HG02938 (cell line): ENCODE results near the gene ATG13.
"Not testable (repeated sequence)": the region's sequence is repeated elsewhere in the genome, so short reads cannot be mapped to it uniquely, and the experiment has no call there.

ENCODE experiments used
- ATAC-seq: cut with Tn5 transposase; IDR thresholded peaks from one replicate; pipeline ENCODE4 v1.9.1; 2021; ENCODE audit warnings: mild to moderate bottlenecking, moderate library complexity; ENCODE audit not compliant: unreplicated experiment

ATG13 gene

GRCh38 chr11:46617134-46617971 lies at the start of gene ATG13, which contains the start of gene HARBI1:
TSS of gene ATG13 (plus strand) at chr11:46617553. CDS start at chr11:46644292, 26,739 bp downstream.
TSS of gene HARBI1 (minus strand) at chr11:46617227. CDS start at chr11:46616237, 990 bp downstream.
- ATAC-seq: peak; percentile 86

GRCh38 chr11:46570790-46571398 lies 46.5 kb upstream of the ATG13 start:
- no peak for ATAC-seq

GRCh38 chr11:46574656-46575055 lies 42.7 kb upstream of the ATG13 start:
- ATAC-seq: no peak

GRCh38 chr11:46577058-46577457 lies 40.3 kb upstream of the ATG13 start:
- no peak for ATAC-seq

GRCh38 chr11:46582588-46582987 lies 34.8 kb upstream of the ATG13 start:
- no peak for ATAC-seq

GRCh38 chr11:46583513-46583912 lies 33.8 kb upstream of the ATG13 start:
- not testable (repeated sequence) for ATAC-seq

- no peak for ATAC-seq
Measured at GRCh38 chr11:46588131-46588530, 29.2 kb upstream of the ATG13 start.

GRCh38 chr11:46588915-46589314 lies 28.4 kb upstream of the ATG13 start:
- ATAC-seq: no peak

- ATAC-seq: no peak
Measured at GRCh38 chr11:46590740-46591605, 26.4 kb upstream of the ATG13 start.

GRCh38 chr11:46593550-46594373 lies 23.6 kb upstream of the ATG13 start, which contains the start of gene AMBRA1:
TSS of gene AMBRA1 (minus strand) at chr11:46594023. CDS start at chr11:46548380, 45,643 bp downstream.
- ATAC-seq: peak; percentile 82

GRCh38 chr11:46594374-46594700 lies 23.0 kb upstream of the ATG13 start:
- ATAC-seq: no peak

GRCh38 chr11:46594785-46595184 lies 22.6 kb upstream of the ATG13 start:
- no peak for ATAC-seq

- no peak for ATAC-seq
Measured at GRCh38 chr11:46597155-46597554, 20.2 kb upstream of the ATG13 start.

- ATAC-seq: no peak
Measured at GRCh38 chr11:46597609-46598219, 19.6 kb upstream of the ATG13 start.

- ATAC-seq: no peak
Measured at GRCh38 chr11:46599340-46600193, 17.8 kb upstream of the ATG13 start.

GRCh38 chr11:46600194-46600960 lies 17.0 kb upstream of the ATG13 start:
- ATAC-seq: no peak

GRCh38 chr11:46601129-46601528 lies 16.2 kb upstream of the ATG13 start:
- ATAC-seq: no peak

GRCh38 chr11:46603704-46604308 lies 13.5 kb upstream of the ATG13 start:
- no peak for ATAC-seq
